Measurements from ENCODE around the gene INTS15. TPM values are rescaled to one million over a fixed set of nuclear protein-coding genes. Genes with fewer than 3 reads are reported as not detected.

INTS15 gene
- total RNA-seq, 4 donors from 2014 or later: 34.0 to 95.7 (median 53.0) TPM

DNA sequence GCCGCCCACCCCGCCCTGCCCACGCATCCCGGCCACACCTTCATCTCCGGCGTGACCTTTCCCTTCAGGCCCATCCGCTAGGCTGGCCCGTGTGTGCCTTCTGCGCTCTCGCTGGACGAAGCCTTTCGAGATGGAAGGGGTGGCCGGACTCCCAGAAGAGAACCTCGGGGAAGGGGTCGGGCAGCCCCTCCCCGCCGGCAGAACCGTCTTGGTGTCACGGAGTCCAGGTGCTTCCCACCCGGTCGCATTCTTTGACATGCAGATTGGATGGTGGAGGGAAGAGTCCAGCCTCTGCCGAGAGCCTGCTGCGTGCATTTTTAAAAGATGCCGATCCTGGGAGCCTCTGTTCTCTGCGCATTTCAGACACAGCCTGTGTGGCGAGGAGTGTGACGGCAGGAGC is 18.3 kb downstream of the INTS15 start:
- no peak for DNase-seq
- no peaks in the 10 kb centered on the region for H3K27me3 ChIP-seq
- no peak overlapping the region for H3K27ac ChIP-seq
- no peak overlapping the region for H3K4me3 ChIP-seq
- H3K36me3 ChIP-seq: peaks cover 0 to 58% (median 0%) of the 10 kb centered on the region in 3 donors
- TF ChIP-seq, protein P1, sequence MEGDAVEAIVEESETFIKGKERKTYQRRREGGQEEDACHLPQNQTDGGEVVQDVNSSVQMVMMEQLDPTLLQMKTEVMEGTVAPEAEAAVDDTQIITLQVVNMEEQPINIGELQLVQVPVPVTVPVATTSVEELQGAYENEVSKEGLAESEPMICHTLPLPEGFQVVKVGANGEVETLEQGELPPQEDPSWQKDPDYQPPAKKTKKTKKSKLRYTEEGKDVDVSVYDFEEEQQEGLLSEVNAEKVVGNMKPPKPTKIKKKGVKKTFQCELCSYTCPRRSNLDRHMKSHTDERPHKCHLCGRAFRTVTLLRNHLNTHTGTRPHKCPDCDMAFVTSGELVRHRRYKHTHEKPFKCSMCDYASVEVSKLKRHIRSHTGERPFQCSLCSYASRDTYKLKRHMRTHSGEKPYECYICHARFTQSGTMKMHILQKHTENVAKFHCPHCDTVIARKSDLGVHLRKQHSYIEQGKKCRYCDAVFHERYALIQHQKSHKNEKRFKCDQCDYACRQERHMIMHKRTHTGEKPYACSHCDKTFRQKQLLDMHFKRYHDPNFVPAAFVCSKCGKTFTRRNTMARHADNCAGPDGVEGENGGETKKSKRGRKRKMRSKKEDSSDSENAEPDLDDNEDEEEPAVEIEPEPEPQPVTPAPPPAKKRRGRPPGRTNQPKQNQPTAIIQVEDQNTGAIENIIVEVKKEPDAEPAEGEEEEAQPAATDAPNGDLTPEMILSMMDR (IDR thresholded peaks at IDR 0.05): no peak
- TF ChIP-seq POLR2A (IDR thresholded peaks at IDR 0.05): no peak
- H3K4me1 ChIP-seq: no peaks in the 10 kb centered on the region
- H3K9me3 ChIP-seq: no peaks in the 10 kb centered on the region

DNA sequence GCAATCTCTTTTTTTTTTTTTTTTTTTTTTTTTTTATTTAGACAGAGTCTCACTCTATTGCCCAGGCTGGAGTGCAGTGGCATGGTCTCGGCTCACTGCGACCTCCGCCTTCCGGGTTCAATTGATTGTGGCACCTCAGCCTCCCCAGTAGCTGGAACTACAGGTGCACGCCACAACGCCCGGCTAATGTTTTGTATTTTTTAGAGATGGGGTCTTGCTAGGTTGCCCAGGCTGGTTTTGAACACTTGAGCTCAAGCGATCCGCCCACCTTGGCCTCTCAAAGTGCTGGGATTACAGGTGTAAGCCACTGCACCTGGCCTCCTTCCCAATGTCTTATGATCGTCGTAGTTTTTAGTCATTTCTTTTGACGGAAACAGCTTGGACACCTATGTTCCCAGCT is 19.0 kb downstream of the INTS15 start:
- Histone ChIP-seq H3K9me3 (no peaks in the 10 kb centered on the region), H3K27me3 (no peaks in the 10 kb centered on the region), H3K4me1 (no peaks in the 10 kb centered on the region), H3K27ac (no peak overlapping the region), H3K36me3 (peaks cover 0 to 51% (median 0%) of the 10 kb centered on the region in 3 donors), H3K4me3 (no peak overlapping the region)
- TF ChIP-seq, protein P1 (IDR thresholded peaks at IDR 0.05): no peak
- no peak for TF ChIP-seq POLR2A (IDR thresholded peaks at IDR 0.05)
- no peak for DNase-seq

GRCh38 chr7:6612819-6613218 is 23.0 kb downstream of the INTS15 start:
- Histone ChIP-seq H3K4me3 (no peak overlapping the region), H3K4me1 (peaks cover 0 to 13% (median 7%) of the 10 kb centered on the region in 4 donors), H3K36me3 (peaks cover 0 to 14% (median 0%) of the 10 kb centered on the region in 3 donors), H3K27ac (no peak overlapping the region), H3K9me3 (no peaks in the 10 kb centered on the region), H3K27me3 (peaks cover 0 to 5% of the 10 kb centered on the region in 2 donors)
- no peak for DNase-seq
- no peak for TF ChIP-seq POLR2A (IDR thresholded peaks at IDR 0.05)
- TF ChIP-seq, protein P1 (IDR thresholded peaks at IDR 0.05): no peak

DNA sequence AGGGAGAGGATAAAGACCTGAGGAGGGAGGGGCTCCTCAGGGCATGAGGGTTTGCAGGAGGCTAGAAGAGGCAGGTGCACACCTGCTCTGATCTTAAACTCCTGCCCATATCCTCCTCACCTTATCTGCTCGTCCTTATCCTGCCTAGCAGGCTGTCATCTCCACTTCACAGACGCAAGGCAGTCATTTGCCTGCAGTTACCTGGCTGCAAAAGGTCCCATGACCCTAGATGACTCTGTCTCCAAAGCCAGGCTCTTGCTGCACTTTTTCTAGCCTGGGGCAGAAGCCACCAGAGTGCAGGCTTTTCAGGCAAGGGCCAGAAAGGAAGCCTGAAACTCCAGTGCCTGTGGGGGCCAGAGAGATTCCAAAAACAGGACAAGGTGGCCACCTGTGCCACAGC is 23.9 kb downstream of the INTS15 start:
- peaks cover 0 to 13% (median 7%) of the 10 kb centered on the region in 4 donors for H3K4me1 ChIP-seq
- peaks cover 0 to 7% (median 0%) of the 10 kb centered on the region in 3 donors for H3K36me3 ChIP-seq
- H3K4me3 ChIP-seq: no peak overlapping the region
- TF ChIP-seq, protein P1 (IDR thresholded peaks at IDR 0.05): no peak
- no peak for TF ChIP-seq POLR2A (IDR thresholded peaks at IDR 0.05)
- peaks cover 0 to 5% of the 10 kb centered on the region in 2 donors for H3K27me3 ChIP-seq
- no peak overlapping the region for H3K27ac ChIP-seq
- no peak for DNase-seq
- no peaks in the 10 kb centered on the region for H3K9me3 ChIP-seq

DNA sequence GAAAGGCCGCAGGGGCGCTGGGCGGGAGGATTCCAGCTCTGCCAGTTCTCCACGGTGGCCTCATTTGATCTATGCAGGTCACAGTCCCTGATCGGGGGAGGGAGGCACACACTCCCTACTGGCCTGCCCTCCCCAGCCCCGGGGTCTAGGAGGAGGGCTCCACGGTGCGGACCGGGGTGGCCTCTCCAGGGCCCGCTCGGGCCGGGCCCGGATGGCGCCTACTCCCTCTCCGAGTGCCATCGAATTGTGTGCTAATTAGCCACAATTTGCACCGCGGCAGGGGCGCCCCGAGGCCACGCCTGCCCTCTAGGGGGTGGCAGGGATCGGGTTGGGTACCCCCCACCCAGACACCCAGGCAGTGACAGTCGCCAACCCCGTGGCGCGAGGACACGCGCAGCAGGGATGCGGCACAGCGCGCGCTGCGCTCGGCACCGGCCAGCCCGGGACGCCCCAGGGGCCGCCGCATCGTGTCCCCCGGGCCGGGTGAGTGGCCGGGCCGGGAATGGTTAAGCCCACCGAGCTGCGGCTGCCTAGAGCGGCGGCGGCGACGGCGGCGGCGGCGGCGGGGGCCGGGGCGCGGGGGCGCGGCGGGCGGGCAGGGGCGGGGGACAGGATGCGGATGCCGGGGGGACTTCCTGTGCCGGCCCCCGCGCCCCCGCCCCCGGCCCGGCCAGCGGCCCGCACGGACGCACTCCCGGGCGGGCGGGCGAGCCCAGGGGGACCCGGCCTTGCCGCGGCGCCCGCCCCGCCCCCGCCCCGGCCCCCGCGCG is 25.3 kb downstream of the INTS15 start, which contains the start of gene ZNF853:
ZNF853 (plus strand) TSS at position 658 of the 770 bp plus-strand sequence. CDS start 565 bp downstream, outside the sequence.
- Histone ChIP-seq H3K36me3 (no peaks in the 10 kb centered on the region), H3K4me1 (peaks cover 0 to 13% (median 10%) of the 10 kb centered on the region in 4 donors), H3K4me3 (peak within 1 kb of the TSS; percentile 43 to 76 (median 66)), H3K27ac (peak within 1 kb of the TSS in 2 of 4 donors; percentile 30 to 70), H3K9me3 (no peaks in the 10 kb centered on the region), H3K27me3 (peaks cover 0 to 5% of the 10 kb centered on the region in 2 donors)
- no peak for DNase-seq
- TF ChIP-seq, protein P1 (IDR thresholded peaks at IDR 0.05): no peak
- TF ChIP-seq POLR2A (IDR thresholded peaks at IDR 0.05): no peak
